COR-L47 (cell line): Measurements from ENCODE around the gene VAMP3.

ENCODE experiments used
- DNase-seq: peaks from one replicate; lab custom pipeline; 2025; lab: John Stamatoyannopoulos, UW

Gene VAMP3

DNA sequence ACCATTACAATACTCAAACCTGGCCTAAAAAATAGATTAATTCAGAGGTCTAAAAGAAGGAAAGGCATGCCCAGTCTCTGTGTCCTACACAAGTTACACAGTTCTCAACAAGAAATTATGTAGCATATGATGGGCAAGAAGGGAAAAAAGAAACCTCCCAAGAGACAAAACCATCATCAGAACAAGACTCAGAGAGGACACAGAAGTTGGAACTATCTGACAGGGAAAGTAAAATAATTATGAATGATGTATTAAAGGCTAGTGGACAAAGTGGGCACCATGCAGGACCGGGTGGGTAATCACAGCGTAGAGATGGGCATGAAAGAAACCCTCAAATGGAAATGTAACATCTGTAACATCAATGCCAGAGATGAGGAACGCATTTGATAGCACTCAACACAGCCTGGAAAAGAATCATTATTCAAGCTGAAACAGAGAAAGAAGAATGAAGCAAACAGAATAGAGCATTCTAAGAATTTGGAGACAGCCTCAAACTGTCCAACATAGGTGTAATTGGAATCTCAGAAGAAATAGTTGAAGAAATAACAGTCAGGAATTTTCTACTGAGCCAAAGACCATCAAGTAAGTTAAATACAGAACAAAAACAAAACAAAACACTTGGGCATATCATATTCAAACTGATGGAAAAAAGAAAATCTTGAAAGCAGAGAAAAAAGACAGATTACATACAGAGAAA is 42.7 kb downstream of the VAMP3 start:
- no peak for DNase-seq

DNA sequence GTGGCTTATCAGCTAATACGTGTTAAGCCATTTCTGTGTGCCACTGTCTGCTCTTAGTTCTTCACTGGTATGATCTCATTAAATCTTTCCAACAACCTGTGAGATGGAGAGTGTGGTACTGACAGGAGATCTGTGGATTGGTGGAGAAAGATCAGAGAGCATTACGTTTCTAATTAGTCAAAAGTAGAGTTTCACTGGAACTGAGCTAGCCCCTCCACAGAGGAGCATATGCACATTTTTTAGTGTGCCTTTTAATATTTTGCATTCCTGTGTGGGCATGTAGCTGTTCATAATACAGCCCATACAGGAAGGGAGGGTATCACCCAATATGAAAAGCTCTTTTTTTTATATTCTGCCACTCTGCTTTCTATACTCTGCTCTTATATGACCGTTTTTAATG is 50.2 kb downstream of the VAMP3 start:
- no peak for DNase-seq

DNA sequence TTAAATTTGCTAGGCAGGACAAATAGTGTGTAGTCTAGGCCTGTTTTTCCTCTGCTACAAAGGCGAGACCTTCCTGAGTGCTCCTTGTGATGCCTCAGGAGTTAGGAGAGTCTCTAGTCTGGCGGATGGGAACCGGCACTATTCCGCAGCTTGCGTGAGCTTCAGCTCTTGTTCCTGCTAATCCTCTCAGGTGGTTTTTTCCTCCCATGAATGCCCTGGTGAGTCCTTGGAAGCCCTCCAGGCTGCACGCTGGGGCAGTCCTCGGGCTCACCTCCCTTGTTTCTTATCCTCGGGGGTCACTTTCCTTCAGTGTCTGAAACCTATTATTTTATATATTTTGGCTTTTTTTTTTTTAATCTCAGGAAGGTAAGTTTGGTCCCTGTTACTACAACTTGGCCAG is 53.6 kb downstream of the VAMP3 start:
- no peak for DNase-seq

DNA sequence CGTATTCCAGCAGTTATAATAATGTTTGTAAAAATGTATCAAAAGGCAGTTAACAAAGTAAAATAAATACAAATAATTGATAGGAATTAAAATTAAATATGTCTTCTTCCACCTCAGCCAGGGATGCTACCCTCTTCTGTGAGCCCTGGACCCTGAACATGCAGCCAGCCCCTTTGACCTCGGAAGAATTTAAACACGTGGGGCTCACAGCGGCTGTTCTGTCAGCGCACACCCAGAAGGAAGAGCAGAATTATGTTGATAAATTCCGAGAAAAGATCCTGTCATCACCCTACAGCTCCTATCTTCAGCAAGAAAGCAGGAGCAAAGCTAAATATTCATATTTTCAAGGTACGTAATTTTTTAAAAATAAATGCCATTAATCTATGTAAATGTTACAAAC is 55.3 kb downstream of the VAMP3 start:
- no peak for DNase-seq

DNA sequence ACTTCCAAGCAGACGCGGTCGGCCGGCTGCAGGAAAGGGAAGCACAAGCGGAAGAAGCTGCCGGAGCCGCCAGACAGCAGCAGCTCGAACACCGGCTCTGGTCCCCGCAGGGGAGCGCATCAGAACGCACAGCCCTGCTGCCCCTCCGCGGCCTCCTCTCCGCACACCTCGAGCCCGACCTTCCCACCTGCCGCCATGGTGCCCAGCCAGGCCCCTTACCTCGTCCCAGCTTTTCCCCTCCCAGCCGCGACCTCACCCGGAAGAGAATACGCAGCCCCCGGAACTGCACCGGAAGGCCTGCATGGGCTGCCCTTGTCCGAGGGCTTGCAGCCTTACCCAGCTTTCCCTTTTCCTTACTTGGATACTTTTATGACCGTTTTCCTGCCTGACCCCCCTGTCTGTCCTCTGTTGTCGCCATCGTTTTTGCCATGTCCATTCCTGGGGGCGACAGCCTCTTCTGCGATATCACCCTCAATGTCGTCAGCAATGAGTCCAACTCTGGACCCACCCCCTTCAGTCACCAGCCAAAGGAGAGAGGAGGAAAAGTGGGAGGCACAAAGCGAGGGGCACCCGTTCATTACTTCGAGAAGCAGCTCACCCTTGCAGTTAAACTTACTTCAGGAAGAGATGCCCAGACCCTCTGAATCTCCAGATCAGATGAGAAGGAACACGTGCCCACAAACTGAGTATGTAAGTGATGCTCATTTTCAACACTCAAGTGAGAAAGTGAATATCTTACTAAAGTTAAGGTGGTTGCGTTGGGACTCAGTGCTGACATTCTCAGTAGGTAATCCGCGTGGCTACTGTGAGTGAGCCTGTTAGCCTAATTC is 56.2 kb downstream of the VAMP3 start:
- no peak for DNase-seq
